Neutrophil (primary cell): ENCODE data around the gene VWA8.
"Not testable (repeated sequence)": the region's sequence is repeated elsewhere in the genome, so short reads cannot be mapped to it uniquely, and the experiment has no call there.

ENCODE experiments used
- H3K27ac ChIP-seq: fragments of 200-600 bp; sonication (generic); 2 replicates; pipeline ENCODE4 v1.5.1; 2016; ENCODE audit warnings: mild to moderate bottlenecking, moderate library complexity
- H3K27me3 ChIP-seq: fragments of 200-600 bp; sonication (generic); 2 replicates; pipeline ENCODE4 v1.6.0; 2016; ENCODE audit warnings: mild to moderate bottlenecking
- H3K36me3 ChIP-seq: fragments of 200-600 bp; sonication (generic); 2 replicates; pipeline ENCODE4 v1.5.1; 2017
- H3K4me1 ChIP-seq, 2 experiments: fragments of 200-600 bp in 1 of 2; sonication (generic) in 1 of 2; 1 replicate in 1 of 2; 2 replicates in 1 of 2; pipeline versions ENCODE4 v1.5.1 to v1.6.1; 2013 to 2016; ENCODE audit warnings: low read depth in 1 of 2, low read length in 1 of 2, mild to moderate bottlenecking in 1 of 2, moderate library complexity in 1 of 2; ENCODE audit not compliant: control insufficient read depth in 1 of 2, insufficient read depth in 1 of 2
- H3K4me3 ChIP-seq, 2 experiments: fragments of 200-600 bp in 1 of 2; sonication (generic) in 1 of 2; 1 replicate in 1 of 2; 2 replicates in 1 of 2; pipeline ENCODE4 v1.5.1; 2013 to 2016; ENCODE audit warnings: low read depth in 1 of 2, low read length in 1 of 2, mild to moderate bottlenecking in 1 of 2, moderate library complexity in 1 of 2
- H3K9me3 ChIP-seq: fragments of 200-600 bp; sonication (generic); 2 replicates; pipeline ENCODE4 v1.5.1; 2016
- CTCF ChIP-seq: fragments of 200-600 bp; sonication (generic); IDR thresholded peaks from 2 replicates; pipeline ENCODE4 v1.5.1; 2016; ENCODE audit warnings: antibody characterized with exemption

The VWA8 gene

GRCh38 chr13:41835871-41836270 lies 125.0 kb downstream of the VWA8 start:
- H3K9me3 ChIP-seq = no peaks in the 10 kb centered on the region
- no peak overlapping the region for H3K27ac ChIP-seq
- H3K36me3 ChIP-seq = no peaks in the 10 kb centered on the region
- no peak overlapping the region for H3K4me3 ChIP-seq
- H3K27me3 ChIP-seq = no peaks in the 10 kb centered on the region
- H3K4me1 ChIP-seq = peaks cover 0 to 2% of the 10 kb centered on the region in 2 experiments
- no peak for TF ChIP-seq CTCF

GRCh38 chr13:41834697-41835096 lies 126.2 kb downstream of the VWA8 start:
- H3K27me3 ChIP-seq, H3K9me3 ChIP-seq, H3K36me3 ChIP-seq, H3K4me1 ChIP-seq, H3K4me3 ChIP-seq, H3K27ac ChIP-seq: not testable (repeated sequence)

GRCh38 chr13:41833831-41834230 lies 127.1 kb downstream of the VWA8 start:
- Histone ChIP-seq H3K4me3 (no peak overlapping the region), H3K27ac (no peak overlapping the region), H3K27me3 (no peaks in the 10 kb centered on the region), H3K9me3 (no peaks in the 10 kb centered on the region), H3K36me3 (no peaks in the 10 kb centered on the region), H3K4me1 (peaks cover 0 to 2% of the 10 kb centered on the region in 2 experiments)
- no peak for TF ChIP-seq CTCF

GRCh38 chr13:41833201-41833600 lies 127.7 kb downstream of the VWA8 start:
- Histone ChIP-seq H3K27ac (no peak overlapping the region), H3K27me3 (no peaks in the 10 kb centered on the region), H3K36me3 (no peaks in the 10 kb centered on the region), H3K4me1 (peaks cover 0 to 2% of the 10 kb centered on the region in 2 experiments), H3K4me3 (no peak overlapping the region), H3K9me3 (no peaks in the 10 kb centered on the region)
- no peak for TF ChIP-seq CTCF

GRCh38 chr13:41827507-41828213 lies 133.2 kb downstream of the VWA8 start:
- no peak overlapping the region for H3K4me3 ChIP-seq
- H3K27ac ChIP-seq = no peak overlapping the region
- H3K36me3 ChIP-seq = no peaks in the 10 kb centered on the region
- no peak for TF ChIP-seq CTCF
- no peaks in the 10 kb centered on the region for H3K9me3 ChIP-seq
- no peaks in the 10 kb centered on the region for H3K27me3 ChIP-seq
- no peaks in the 10 kb centered on the region for H3K4me1 ChIP-seq

GRCh38 chr13:41825691-41826090 lies 135.2 kb downstream of the VWA8 start:
- TF ChIP-seq CTCF = no peak

More at GRCh38 chr13:41825691-41826090, 135.2 kb downstream of the VWA8 start:
- no peaks in the 10 kb centered on the region for H3K4me1 ChIP-seq
- H3K9me3 ChIP-seq = no peaks in the 10 kb centered on the region
- no peak overlapping the region for H3K27ac ChIP-seq
- no peaks in the 10 kb centered on the region for H3K36me3 ChIP-seq
- H3K27me3 ChIP-seq = no peaks in the 10 kb centered on the region
- H3K4me3 ChIP-seq = no peak overlapping the region
